A172 (cell line): Measurements from ENCODE around the gene RABL6. TPM values are rescaled to one million over a fixed set of nuclear protein-coding genes. Genes with fewer than 3 reads are reported as not detected.
"Not testable (repeated sequence)": the region's sequence is repeated elsewhere in the genome, so short reads cannot be mapped to it uniquely, and the experiment has no call there.

ENCODE experiments used
- DNase-seq: peaks from one replicate; pipeline ENCODE4 v3.0.0-alpha.2; 2015; ENCODE audit warnings: low spot score
- total RNA-seq: library from RNA; depleted of rRNA; stranded (reverse); fragments of >200 nt; shearing (Covaris generic); gene quantifications from 2 replicates; pipeline ENCODE4 v1.2.3, GENCODE V29; 2014; rRNA removed

RABL6 gene
- total RNA-seq, 1 experiment from 2014 or later: 138 TPM

DNA sequence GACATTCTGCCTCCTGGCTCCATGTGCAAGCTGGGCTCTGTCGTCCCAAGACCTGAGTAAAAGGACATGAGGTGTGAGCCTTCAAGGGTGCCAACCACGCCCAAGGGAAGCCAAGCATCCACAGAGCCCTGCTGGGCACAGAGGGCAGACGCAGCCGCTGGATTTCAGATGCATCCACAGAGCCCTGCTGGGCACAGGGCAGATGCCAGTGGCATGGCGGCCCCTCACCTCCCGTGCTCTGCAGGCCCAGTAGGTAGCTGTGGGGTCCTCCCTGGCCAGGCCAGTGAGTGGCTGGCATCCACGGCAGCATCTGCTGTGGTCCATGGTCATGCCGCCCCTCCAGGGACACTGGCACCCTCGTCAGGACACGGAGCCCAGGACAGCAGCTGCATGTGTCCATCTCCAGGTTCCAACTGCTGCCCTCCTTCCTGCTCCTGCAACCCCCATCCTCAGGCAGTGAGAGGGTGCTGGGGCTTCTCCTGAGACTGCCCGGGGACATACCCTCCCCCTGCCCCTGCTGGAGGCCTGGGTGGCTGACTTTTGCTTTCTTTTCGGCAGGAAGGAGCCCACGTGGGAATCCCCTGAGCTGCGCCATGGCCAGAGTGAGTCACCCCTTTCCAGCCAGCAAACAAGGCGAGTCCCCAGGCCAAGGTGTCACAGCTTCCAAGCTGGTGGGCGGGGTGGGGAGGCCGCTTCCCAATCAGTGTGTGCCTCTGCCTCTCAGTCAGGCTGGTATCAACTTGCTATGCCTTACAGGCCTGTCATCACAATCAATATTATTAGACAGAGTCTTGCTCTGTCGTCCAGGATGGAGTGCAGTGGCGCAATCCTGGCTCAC, 74.6 kb downstream of the RABL6 start:
- DNase-seq: peak; percentile 99

DNA sequence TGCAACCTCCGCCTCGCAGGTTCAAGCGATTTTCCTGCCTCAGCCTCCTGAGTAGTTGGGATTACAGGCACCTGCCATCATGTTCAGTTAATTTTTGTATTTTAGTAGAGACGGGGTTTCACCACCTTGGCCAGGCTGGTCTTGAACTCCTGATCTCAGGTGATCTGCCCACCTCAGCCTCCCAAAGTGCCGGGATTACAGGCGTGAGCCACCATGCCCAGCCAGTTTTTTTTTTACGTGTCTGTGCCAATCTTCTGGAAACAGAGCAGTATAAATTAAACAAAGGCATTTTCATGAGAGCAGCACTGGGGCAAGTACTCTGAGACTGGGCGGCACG, 75.2 kb downstream of the RABL6 start:
- not testable (repeated sequence) for DNase-seq

DNA sequence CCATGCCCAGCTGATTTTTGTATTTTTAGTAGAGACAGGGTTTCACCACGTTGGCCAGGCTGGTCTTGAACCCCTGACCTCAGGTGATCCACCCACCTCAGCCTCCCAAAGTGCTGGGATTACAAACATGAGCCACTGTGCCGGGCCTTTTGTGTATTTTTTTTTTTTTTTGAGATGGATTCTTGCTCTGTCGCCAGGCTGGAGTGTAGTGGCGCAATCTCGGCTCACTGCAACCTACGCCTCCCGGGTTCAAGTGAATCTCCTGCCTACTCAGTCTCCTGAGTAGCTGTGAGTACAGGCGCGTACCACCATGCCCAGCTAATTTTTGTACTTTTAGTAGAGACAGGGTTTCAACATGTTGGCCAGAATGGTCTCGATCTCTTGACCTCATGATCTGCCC, 75.9 kb downstream of the RABL6 start:
- not testable (repeated sequence) for DNase-seq

DNA sequence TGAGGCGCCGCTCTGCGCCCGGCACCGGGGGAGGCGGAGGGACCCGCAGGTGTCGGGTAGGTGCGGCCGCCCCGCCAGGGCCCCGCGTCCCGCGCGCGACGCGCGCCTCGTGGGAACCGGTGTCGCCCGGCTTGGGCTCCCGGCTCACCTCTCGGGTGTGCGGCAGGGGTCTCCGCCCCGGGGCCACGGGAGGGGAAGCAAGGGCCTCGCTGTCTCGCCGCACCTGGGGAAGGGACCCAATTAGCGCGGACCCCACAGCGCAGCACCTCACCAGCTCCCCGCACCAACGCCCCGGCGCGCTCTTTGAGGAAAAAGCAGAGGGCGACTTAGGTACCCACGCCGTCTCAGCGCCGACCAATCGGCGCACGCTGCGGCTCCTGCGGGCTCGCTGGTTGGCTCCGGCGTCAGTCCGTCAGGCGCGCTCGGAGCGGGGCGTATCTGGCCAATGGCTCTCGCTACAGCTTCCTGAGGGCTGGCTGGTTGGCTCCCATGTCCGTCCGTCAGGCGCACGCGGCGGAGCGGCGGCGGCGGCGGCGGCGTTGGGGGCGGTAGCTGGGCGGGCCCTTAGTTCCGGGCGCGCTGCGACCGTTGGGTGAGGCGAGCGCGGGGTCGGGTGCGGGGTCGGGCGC, 78.3 kb downstream of the RABL6 start, which contains the start of gene TRAF2:
TRAF2 (plus strand) TSS at position 567 of the 629 bp plus-strand sequence. CDS start 12,225 bp downstream, outside the sequence.
- peak; percentile 98 for DNase-seq

DNA sequence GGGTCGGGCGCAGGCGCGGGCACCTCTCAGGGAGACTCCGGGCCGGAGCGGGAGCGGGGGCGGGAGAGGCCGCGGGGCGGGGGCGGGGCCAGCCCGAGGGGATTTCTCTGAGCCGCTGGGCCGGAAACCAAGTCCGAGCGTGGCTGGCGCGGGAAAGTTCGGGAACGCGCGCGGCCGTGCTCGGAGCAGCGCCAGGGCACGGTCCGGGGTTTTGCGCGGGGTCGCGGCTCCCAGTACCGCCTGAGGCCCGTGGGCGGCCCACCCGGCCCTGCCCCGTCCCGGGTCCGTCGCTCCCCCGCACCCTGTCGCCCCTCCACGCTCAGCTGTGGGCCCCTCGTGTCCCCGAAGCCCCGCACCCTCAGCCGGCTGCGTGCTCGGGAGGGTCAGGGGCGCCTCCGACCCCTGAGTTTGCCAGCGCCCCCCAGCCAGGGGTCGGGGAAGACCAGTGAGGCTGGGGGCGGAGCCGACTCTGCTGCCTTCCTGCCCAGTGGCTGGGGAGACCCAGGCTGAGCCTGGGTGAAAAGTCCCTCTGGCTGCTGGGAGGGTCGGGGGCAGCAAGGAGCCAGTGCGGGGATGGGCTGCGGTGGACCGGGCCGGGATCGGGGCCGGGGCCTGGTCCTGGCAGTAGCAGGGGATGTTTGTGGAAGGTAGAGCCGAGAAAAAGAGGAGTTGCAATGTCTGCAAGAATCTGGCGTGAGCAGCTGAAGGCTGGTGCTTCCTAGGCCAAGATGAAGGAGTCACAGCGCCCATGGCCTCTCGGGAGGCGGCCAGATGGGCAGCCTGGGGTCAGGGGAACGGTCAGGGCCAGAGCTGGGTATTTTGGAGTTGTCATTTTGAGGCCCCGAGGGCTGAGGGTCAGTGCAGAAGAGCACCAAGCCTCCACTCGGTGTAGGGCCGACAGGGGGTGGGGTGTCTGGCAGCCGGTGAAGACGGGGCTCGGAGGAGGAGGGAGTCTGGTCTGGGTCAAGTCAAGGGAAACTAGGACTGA, 79.2 kb downstream of the RABL6 start:
- DNase-seq: peak; percentile 42

DNA sequence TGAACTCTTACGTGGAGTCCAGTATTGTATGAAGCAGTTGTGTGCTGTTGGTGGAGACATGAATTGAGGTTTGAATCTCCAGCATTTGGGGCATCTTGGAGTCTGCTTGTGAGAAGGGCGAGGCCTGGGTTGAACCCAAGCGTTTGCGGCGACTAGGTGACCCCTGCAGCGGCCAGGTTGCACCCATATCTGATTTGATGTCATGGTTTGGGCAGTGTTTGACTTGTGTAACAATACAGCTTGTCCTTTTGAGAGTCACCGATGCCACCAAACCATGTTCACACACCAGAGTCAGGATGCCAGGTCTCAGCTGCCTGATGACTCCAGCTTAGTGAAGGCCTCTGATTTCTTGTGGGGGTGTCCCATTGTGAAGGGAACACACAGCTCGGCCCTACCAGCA, 80.7 kb downstream of the RABL6 start:
- DNase-seq: no peak

DNA sequence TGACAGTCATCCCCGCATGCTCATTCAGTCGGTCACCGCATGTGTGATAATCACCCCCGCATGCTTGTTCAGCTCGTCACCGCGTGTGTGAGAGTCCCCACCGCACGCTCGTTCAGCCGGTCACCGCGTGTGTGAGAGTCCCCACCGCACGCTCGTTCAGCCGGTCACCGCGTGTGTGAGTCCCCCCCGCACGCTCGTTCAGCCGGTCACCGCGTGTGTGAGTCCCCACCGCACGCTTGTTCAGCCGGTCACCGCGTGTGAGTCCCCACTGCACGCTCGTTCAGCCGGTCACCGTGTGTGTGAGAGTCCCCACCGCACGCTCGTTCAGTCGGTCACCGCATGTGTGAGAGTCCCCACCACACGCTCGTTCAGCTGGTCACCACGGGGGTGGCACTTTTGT, 82.1 kb downstream of the RABL6 start:
- no peak for DNase-seq

DNA sequence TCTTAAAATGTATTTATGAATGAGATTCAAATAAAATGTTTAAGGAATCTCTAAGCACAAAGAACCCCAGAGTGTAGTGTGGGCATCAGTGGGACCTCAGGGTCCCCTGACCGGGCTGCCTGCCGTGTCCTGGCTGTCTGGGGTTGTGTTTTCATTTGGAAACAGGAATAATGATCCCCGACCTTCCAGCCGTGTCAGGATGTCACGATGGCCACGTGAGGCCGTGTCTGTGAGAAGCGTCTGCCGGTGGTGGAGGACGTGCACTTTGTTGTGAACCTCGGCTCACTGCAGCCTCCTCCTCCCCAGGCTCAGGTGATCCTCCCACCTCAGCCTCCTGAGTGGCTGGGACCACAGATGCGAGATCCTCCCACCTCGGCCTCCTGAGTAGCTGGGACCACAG, 82.9 kb downstream of the RABL6 start:
- no peak for DNase-seq

Other genes starting within 250 kb of the RABL6 start
- 110 and 127 TPM in 2 replicates for gene EGFL7, start 145.0 kb upstream of the RABL6 start, total RNA-seq
- 79.4 and 88.8 TPM in 2 replicates for gene AGPAT2, start 120.5 kb upstream of the RABL6 start, total RNA-seq
- 16.0 and 16.7 TPM in 2 replicates for gene DIPK1B, start 95.4 kb upstream of the RABL6 start, total RNA-seq
- gene LCN10, start 65.0 kb upstream of the RABL6 start, total RNA-seq: not detected in 2 replicates
- gene LCN6, start 59.4 kb upstream of the RABL6 start, total RNA-seq: not detected in 2 replicates
- gene LCN8, start 49.7 kb upstream of the RABL6 start, total RNA-seq: not detected in 2 replicates
- gene LCN15, start 43.4 kb upstream of the RABL6 start, total RNA-seq: not detected in 2 replicates
- 74.4 and 101 TPM in 2 replicates for gene TMEM141, start 16.6 kb upstream of the RABL6 start, total RNA-seq
- gene CCDC183, start 11.6 kb upstream of the RABL6 start, total RNA-seq: 0.45 and 0.55 TPM in 2 replicates
- gene AJM1, start 34.5 kb downstream of the RABL6 start, total RNA-seq: 1.8 and 2.1 TPM in 2 replicates
- gene PHPT1, start 41.5 kb downstream of the RABL6 start, total RNA-seq: 119 and 151 TPM in 2 replicates
- gene MAMDC4, start 44.4 kb downstream of the RABL6 start, total RNA-seq: 7.3 and 8.0 TPM in 2 replicates
- gene EDF1, start 58.4 kb downstream of the RABL6 start, total RNA-seq: 882 and 886 TPM in 2 replicates
- 20.9 and 28.4 TPM in 2 replicates for gene TRAF2, start 78.6 kb downstream of the RABL6 start, total RNA-seq
- 379 and 400 TPM in 2 replicates for gene FBXW5, start 136.8 kb downstream of the RABL6 start, total RNA-seq
- gene C8G, start 137.3 kb downstream of the RABL6 start, total RNA-seq: not detected in 2 replicates
- gene LCN12, start 144.3 kb downstream of the RABL6 start, total RNA-seq: 0.07 and 2.2 TPM in 2 replicates
- 1.6 TPM in 1 of 2 replicates, not detected in the other for gene PTGDS, start 169.6 kb downstream of the RABL6 start, total RNA-seq
- gene LCNL1, start 175.0 kb downstream of the RABL6 start, total RNA-seq: 0.26 TPM in 1 of 2 replicates, not detected in the other
- gene PAXX, start 184.5 kb downstream of the RABL6 start, total RNA-seq: 104 and 109 TPM in 2 replicates
- 126 and 133 TPM in 2 replicates for gene CLIC3, start 188.6 kb downstream of the RABL6 start, total RNA-seq
- gene ABCA2, start 220.3 kb downstream of the RABL6 start, total RNA-seq: 32.3 and 33.5 TPM in 2 replicates
- gene FUT7, start 224.1 kb downstream of the RABL6 start, total RNA-seq: 0.07 TPM in 1 of 2 replicates, not detected in the other
- gene NPDC1, start 238.2 kb downstream of the RABL6 start, total RNA-seq: 47.4 and 49.6 TPM in 2 replicates
- not detected in 2 replicates for gene ENTPD2, start 246.1 kb downstream of the RABL6 start, total RNA-seq